GM21381 (cell line): ENCODE data around the gene COBL.

Source experiments
- ATAC-seq: cut with Tn5 transposase; IDR thresholded peaks from one replicate; pipeline ENCODE4 v1.9.1; 2021; ENCODE audit warnings: mild to moderate bottlenecking, moderate library complexity; ENCODE audit not compliant: unreplicated experiment

COBL gene

GRCh38 chr7:51308265-51308664 lies 8.3 kb downstream of the COBL start:
- no peak for ATAC-seq

GRCh38 chr7:51307651-51308210 lies 8.9 kb downstream of the COBL start:
- ATAC-seq, result no peak

DNA sequence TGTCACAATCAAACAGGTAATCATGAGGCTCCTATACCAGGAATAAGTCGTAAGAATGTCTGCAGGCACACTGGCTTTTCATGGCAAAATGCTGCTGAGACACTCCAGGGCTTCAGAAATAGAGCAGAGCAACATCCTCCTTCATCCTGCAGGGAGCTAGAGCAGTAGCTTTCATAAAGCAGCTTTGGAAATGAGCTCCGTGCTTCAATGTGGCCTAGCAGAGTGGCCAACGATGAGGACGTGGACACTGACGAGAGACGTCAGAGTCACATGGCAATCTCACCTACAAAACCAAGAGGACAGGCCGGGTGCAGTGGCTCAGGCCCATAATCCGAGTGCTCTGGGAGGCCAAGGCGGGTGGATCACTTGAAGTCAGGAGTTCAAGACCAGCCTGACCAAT lies 9.8 kb downstream of the COBL start:
- no peak for ATAC-seq

DNA sequence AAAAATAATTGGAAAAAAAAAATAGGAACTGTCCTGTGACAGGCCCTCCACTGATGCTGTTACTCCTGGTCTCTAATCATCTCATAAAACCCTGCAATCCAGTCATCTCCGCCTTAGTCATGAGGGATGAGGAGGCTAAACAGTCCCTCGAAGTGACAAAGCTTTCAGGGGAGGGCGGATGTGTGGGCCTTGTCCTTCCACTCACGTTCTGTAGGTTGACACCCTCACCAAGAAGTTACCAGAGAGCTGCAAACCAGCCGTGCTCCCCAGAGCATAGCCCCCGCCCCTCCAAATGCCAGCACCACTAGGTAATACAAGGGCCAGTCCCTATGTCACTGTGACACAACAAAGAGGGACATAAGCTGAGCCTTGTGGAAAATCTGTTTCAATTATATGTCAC lies 11.9 kb downstream of the COBL start:
- ATAC-seq, result no peak

DNA sequence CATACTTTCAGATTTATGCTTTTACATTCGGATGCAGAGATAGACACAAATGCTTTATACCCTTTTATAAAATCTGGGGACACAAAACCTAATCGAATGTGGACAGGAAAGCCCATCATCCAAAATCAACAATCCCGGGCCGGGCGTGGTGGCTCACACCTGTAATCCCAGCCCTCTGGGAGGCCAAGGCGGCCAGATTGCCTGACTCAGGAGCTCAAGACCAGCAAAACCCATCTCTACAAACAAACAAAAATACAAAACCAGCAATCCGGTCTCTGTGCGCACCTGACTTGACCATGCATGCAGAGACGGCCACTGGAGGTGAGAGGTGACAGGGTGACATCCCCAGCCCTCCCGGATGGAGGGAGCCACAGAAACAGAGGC lies 13.5 kb downstream of the COBL start:
- ATAC-seq, result no peak

DNA sequence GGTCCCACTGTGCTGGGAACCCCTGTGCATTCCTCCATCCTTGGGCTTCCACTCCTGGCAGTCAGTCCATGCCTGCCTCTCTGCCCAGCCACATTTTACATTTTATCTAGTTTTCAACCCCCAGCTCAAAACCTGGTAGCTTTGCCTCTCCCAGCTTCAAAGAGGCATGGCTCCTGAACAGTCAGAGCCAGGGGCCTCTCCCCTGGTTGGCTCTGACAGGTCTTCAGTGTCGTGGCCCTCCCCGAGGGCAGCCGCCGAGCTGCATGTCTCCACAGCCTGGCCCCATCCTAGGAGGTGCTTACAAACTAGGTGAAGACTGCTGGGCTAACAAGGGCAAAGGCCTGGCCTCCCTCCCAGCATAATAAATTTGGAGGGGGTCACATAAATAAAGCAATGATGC lies 14.8 kb downstream of the COBL start:
- no peak for ATAC-seq

DNA sequence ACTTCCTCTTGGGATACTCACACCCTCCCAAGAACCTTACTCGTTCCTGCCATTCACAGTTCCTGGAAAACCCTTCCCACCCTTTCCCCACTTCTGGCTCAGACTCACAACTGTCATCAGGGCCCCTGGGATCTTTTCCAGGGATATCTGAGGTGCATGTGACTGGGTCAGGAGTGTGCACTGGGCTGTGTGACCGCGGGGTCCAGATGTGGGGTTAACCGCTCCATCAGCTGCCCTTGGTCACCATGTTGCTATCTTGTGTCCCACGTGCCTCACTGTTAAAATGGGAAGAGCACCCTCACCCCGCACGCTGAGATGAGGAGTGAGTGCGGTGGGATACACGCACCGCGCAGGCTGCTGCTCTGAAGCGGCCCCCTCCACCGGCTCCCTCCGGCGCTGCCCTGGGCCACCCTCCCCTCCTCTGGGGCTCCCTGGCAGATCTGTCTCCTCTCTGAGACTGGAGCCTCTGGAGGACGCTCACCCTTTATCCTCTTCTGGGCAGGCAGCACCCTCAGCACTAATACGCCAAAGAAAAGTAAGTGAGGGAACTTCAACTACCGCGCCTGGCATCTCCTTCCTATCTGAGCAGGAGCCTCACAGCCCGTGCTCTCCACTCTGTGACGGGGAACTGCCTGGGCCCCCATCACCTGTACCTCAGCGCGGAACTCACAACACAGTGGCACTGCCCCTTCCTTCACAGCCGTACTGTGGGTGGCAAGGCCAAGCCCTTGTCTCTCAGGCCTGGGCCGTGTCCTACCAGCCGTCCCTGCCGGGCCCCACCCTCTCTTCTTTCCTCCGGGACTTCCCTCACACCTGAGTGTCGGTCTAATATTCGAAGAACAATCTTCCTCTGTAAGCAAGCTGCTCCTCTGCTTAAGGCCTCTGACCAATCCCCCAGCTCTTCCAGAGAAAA lies 15.6 kb downstream of the COBL start:
- no peak for ATAC-seq

DNA sequence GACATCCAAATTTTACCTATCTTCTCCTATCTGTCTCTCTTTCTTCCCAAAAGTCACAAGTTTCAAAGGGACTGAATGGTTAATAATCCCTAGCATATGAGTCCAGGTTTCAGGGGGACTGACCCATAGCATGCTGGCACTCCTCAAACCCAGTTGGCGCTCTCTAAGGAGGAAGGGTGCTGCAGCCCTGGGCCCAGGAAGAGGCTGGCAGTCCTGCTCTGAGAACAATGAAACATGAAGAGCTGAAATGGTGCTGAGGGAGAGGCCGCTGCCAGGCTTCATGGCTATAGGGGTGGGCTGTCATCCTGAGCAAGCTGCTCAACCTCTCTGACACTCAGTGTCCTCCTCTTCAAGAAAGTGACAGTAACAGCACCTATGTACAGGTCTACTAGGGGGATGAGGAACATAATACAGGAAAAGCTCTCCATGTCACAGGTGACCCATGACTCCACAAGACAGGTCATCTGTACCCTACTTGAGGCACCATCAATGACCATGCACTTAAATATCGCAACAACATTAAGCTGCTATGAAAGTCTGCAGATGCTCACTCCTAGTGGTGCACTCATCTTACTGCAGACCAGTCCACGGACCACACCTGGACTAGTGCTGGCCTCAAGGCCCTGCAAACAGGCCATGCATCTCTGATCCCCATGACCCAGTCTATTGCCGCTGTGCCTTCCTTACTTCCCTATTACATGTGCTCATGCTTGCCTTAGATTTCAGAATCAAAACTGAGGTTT lies 17.0 kb downstream of the COBL start:
- no peak for ATAC-seq

DNA sequence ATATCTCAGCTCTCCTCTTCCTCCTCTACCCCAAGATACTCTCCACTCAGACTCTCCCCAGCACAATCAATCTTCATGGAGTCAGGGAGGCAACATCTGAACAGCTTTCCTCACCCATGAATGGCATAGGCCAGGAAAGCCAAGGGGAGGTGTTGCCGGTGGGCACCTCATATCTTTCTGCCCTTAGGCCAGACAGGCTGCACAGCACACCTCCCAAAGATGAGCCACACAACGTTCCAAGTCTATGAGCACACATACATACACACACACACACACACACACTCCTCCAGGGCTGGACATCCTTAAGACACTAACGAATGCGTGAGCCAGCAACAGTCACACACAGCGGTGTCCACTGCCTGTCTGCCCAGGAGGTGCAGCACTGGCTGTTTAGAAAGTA lies 17.7 kb downstream of the COBL start:
- ATAC-seq, result no peak

- ATAC-seq, result no peak
Measured at GRCh38 chr7:51297986-51298385, 18.6 kb downstream of the COBL start.

DNA sequence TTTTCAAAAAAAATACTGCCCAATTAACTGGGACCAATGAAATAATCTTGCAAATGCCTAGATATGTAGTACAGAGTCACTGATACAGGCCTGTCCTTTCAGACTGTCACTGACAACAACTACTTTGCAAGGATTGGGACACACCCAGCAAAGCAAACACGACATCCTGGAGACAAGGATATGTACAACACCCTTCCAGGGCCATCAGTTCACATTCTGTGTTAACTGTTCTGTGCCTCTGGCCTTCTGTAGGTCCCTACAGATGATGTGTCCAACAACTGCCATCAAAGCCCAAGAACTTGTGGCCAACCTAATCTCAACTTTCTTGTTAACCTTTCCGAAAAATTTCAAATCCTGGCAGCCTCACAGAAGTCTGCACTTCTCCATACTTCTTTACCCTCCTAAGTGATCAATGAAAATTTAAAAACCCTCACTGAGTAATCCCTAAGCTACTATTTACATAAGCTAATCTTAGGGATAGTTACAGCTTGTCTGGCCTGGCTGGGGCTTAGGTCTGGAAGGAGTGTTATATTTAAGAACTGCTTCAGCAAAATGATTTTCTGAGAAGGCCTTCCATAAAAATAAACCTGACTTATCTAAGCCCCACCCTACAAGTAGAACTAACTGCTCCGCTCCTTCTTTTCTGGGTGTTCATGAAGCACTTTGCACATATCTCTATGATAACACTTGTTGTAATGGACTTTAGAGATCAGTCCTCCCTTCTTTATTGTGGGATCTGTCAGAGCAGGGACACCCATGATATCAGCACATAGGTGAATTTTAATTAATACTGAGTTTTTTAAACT lies 21.0 kb downstream of the COBL start:
- no peak for ATAC-seq

DNA sequence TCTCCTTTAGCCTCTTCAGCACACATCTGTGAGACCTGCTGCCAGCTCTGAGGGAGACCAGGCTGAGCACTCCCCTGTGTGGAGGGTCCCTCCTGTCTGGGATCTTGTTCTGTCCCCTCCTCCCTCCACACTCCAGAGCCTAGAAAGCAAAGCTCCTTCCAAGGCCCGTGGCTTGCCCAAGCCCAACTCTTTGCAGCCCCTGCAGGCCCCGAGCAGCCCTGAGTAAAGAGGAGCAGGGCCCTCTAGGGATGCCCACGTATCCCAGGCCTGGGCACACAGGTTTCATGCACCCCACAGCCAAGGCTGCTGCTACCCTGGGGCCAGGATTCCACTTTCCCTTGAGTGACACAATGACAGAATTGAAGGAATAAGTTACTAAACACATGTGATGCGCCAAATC lies 24.0 kb downstream of the COBL start:
- ATAC-seq, result no peak

GRCh38 chr7:51290702-51291540 lies 25.7 kb downstream of the COBL start:
- no peak for ATAC-seq

DNA sequence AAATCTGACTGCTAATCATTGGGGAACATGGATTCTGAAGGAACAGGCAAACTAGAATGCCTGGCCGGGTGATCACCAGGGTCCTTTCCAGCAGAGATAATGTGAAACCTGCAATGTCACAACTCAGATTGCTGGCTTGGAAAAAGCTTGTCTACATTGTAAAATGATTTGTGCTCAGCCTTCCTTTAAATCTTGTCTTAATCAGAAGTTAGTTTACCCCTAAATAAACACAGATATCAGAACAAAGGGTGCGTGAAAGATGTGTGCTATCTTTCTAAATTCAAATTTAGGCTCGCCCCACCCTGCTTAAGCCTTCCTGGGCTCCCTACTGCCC lies 26.3 kb downstream of the COBL start:
- no peak for ATAC-seq

DNA sequence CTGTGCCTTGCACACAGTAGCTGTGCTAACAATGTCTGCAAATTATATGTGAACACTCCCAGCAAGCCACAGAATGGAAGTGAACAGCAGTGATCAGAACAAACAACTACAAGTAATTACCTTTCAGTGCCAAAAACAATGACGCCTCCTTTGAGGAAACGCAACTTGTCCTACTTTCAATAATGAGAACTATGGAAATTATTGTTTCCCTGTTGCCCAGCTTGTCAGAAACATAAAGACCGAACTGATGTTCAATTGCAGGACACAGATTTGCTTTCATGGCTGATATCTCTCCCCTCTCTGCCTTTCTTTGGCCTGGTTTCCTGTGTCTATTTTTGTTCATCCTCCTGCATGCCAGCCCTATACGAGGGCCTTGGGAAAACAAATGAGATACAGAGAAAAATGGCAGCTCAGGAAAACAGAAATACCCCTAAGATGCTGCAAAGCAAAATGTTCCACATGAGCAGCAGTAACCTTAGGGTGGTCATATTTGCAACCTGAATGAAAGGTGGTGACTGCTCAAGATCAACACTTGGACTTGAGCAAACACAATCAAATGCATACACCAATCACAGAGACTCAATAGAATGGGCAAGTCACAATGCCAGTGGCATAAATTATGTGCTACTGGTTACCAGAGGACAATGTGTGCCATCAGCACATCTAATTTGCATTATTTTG lies 26.8 kb downstream of the COBL start:
- no peak for ATAC-seq

- no peak for ATAC-seq
Measured at GRCh38 chr7:51288896-51289622, 27.6 kb downstream of the COBL start.

DNA sequence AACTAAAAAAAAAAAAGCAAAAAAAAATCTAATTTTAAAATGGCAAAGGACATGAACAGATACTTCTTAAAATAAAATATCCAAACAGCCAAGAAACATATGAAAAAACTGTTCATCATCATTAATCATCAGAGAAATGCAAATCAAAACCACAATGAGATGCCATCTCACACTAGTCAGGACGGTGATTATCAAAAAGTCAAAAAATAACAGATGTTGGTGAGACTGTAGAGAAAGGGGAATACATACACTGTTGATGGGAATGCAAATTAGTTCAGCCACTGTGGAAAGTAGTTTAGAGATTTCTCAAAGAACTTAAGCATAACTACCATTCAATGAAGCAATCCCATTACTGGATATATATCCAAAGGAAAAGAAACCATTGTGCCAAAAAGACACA lies 30.2 kb downstream of the COBL start:
- no peak for ATAC-seq

DNA sequence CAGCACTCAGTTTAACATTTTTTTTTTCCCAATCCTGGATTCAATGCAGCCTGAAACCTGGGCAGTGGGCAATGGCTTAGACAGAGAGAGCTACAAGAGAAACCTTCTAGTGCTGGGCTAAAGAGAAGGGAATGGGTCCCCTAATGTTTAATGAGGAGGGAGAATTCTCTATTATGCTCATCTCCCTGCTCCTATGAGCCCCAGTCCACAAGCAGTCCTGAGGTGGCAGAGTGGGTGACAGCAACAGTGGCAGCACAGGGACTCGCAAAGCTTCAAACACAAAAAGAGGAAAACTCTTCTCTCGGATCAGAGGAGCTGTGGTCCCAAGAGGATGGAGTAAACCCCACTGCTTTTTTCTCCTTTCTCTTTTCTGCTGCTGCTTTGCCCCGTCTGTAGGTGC lies 36.5 kb downstream of the COBL start:
- ATAC-seq, result no peak

- no peak for ATAC-seq
Measured at GRCh38 chr7:51279391-51280023, 37.1 kb downstream of the COBL start.
